Astrocyte (in vitro differentiated cells and primary cell): ENCODE results near the gene CNN2. TPM values are rescaled to one million over a fixed set of nuclear protein-coding genes. Genes with fewer than 3 reads are reported as not detected.

Source experiments
- DNase-seq: peaks from one replicate; pipeline ENCODE4 v3.0.0-alpha.2; 2010; ENCODE audit warnings: low read depth
- FAIRE-seq: peaks from 2 replicates; lab custom pipeline; 2011; peaks lifted over from hg19 to GRCh38; lab: Jason Lieb, UNC
- H2AFZ ChIP-seq: 2 replicates; pipeline ENCODE4 v1.6.0; 2012; ENCODE audit warnings: low read depth, low read length, inconsistent platforms
- H3K27ac ChIP-seq: 2 replicates; pipeline ENCODE4 v1.5.1; 2011; ENCODE audit warnings: low read depth, low read length, inconsistent platforms
- H3K27me3 ChIP-seq: 2 replicates; pipeline ENCODE4 v1.6.0; 2011; ENCODE audit warnings: low read length, inconsistent platforms; ENCODE audit not compliant: insufficient read depth
- H3K36me3 ChIP-seq: 2 replicates; pipeline ENCODE4 v1.5.1; 2011; ENCODE audit warnings: low read length, inconsistent platforms; ENCODE audit not compliant: insufficient read depth
- H3K4me1 ChIP-seq: 2 replicates; pipeline ENCODE4 v1.5.1; 2011; ENCODE audit warnings: low read length, inconsistent platforms; ENCODE audit not compliant: insufficient read depth
- H3K4me2 ChIP-seq: 2 replicates; pipeline ENCODE4 v1.6.0; 2012; ENCODE audit warnings: low read length, inconsistent platforms
- H3K4me3 ChIP-seq: 2 replicates; pipeline ENCODE4 v1.5.1; 2011; ENCODE audit warnings: low read depth, mild to moderate bottlenecking, low read length, inconsistent platforms; ENCODE audit not compliant: insufficient read depth
- H3K79me2 ChIP-seq: 2 replicates; pipeline ENCODE4 v1.6.0; 2012; ENCODE audit warnings: mild to moderate bottlenecking, low read length, inconsistent platforms; ENCODE audit not compliant: insufficient read depth
- H3K9ac ChIP-seq: 2 replicates; pipeline ENCODE4 v1.6.0; 2012; ENCODE audit warnings: mild to moderate bottlenecking, low read length, inconsistent platforms
- H3K9me3 ChIP-seq: 2 replicates; pipeline ENCODE4 v1.5.1; 2012; ENCODE audit warnings: low read depth, mild to moderate bottlenecking, low read length, inconsistent platforms; ENCODE audit not compliant: insufficient read depth
- H4K20me1 ChIP-seq: 2 replicates; pipeline ENCODE4 v1.6.0; 2012; ENCODE audit warnings: low read length, inconsistent platforms; ENCODE audit not compliant: insufficient read depth
- H3K27ac Mint-ChIP-seq: one replicate; pipeline ENCODE4 v1.8.0; 2021; ENCODE audit warnings: mild to moderate bottlenecking, mixed read lengths; ENCODE audit not compliant: unreplicated experiment
- H3K27me3 Mint-ChIP-seq: one replicate; pipeline ENCODE4 v1.8.0; 2021; ENCODE audit warnings: low read depth, mixed read lengths; ENCODE audit not compliant: unreplicated experiment
- H3K36me3 Mint-ChIP-seq: one replicate; pipeline ENCODE4 v1.8.0; 2021; ENCODE audit warnings: low read depth, mixed read lengths; ENCODE audit not compliant: unreplicated experiment
- H3K4me1 Mint-ChIP-seq: one replicate; pipeline ENCODE4 v1.8.0; 2021; ENCODE audit warnings: low read depth, mixed read lengths; ENCODE audit not compliant: unreplicated experiment
- H3K4me3 Mint-ChIP-seq: one replicate; pipeline ENCODE4 v1.8.0; 2021; ENCODE audit warnings: mild to moderate bottlenecking, moderate library complexity, mixed read lengths; ENCODE audit not compliant: unreplicated experiment
- H3K9me3 Mint-ChIP-seq: one replicate; pipeline ENCODE4 v1.8.0; 2021; ENCODE audit warnings: mild to moderate bottlenecking, mixed read lengths; ENCODE audit not compliant: unreplicated experiment
- CTCF ChIP-seq: IDR thresholded peaks from 2 replicates; pipeline ENCODE4 v1.5.1; 2011; ENCODE audit warnings: low read depth, mild to moderate bottlenecking, inconsistent platforms, low read length, moderate library complexity; ENCODE audit not compliant: insufficient read depth
- EZH2 ChIP-seq: IDR thresholded peaks from 2 replicates; pipeline ENCODE4 v1.6.1; 2012; ENCODE audit warnings: mild to moderate bottlenecking, low read length, inconsistent platforms; ENCODE audit not compliant: insufficient read depth
- total RNA-seq: library from RNA; stranded (reverse); gene quantifications from 2 replicates; pipeline ENCODE4 v1.2.1, GENCODE V29; 2021

Gene CNN2
- total RNA-seq, 1 donor from 2014 or later: 819 TPM

GRCh38 chr19:1026783-1027649 is 608 bp downstream of the CNN2 start:
- Histone ChIP-seq H3K4me1 (peaks cover 23% of the 10 kb centered on the region), H3K79me2 (peaks cover 57% of the 10 kb centered on the region), H3K36me3 (peaks cover 4% of the 10 kb centered on the region), H3K9ac (peak overlapping the region; percentile 97), H3K27ac (peak overlapping the region; percentile 88), H2AFZ (no peak overlapping the region), H3K9me3 (no peaks in the 10 kb centered on the region), H3K4me3 (peak overlapping the region; percentile 100), H3K4me2 (peak overlapping the region; percentile 97), H4K20me1 (peaks cover 47% of the 10 kb centered on the region), H3K27me3 (no peaks in the 10 kb centered on the region)
- Mint-ChIP-seq H3K4me3 (peak overlapping the region; percentile 97), H3K27ac (peak overlapping the region; percentile 94), H3K9me3 (no peaks in the 10 kb centered on the region), H3K27me3 (no peaks in the 10 kb centered on the region), H3K4me1 (peaks cover 13% of the 10 kb centered on the region), H3K36me3 (peaks cover 6% of the 10 kb centered on the region)
- TF ChIP-seq EZH2 (no peak), CTCF (no peak)
- no peak for DNase-seq
- FAIRE-seq: no peak

- Histone ChIP-seq H4K20me1 (peaks cover 53% of the 10 kb centered on the region), H2AFZ (no peak overlapping the region), H3K9ac (peak overlapping the region; percentile 97), H3K79me2 (peaks cover 64% of the 10 kb centered on the region), H3K4me1 (peaks cover 23% of the 10 kb centered on the region), H3K27ac (peak overlapping the region; percentile 88), H3K27me3 (no peaks in the 10 kb centered on the region), H3K9me3 (no peaks in the 10 kb centered on the region), H3K4me2 (peak overlapping the region; percentile 97), H3K36me3 (peaks cover 10% of the 10 kb centered on the region), H3K4me3 (peak overlapping the region; percentile 100)
- no peaks in the 10 kb centered on the region for H3K9me3 Mint-ChIP-seq
- H3K4me1 Mint-ChIP-seq: peaks cover 13% of the 10 kb centered on the region
- peak overlapping the region; percentile 97 for H3K4me3 Mint-ChIP-seq
- DNase-seq (no peak), FAIRE-seq (no peak)
- H3K36me3 Mint-ChIP-seq: peaks cover 11% of the 10 kb centered on the region
- TF ChIP-seq CTCF: no peak
- TF ChIP-seq EZH2: no peak
- no peaks in the 10 kb centered on the region for H3K27me3 Mint-ChIP-seq
- peak overlapping the region; percentile 69 for H3K27ac Mint-ChIP-seq
Observed at GRCh38 chr19:1027650-1028061, 1.2 kb downstream of the CNN2 start.
